Loucy (cell line): ENCODE results near the gene RAD51B.
A peak's percentile ranks its signal among the peaks of the same experiment; 100 is the strongest.

Experiments used
- H2AFZ ChIP-seq: fragments of 200-600 bp; sonication (generic); 2 replicates; pipeline ENCODE4 v1.6.0; 2016; ENCODE audit warnings: antibody characterized with exemption, mild to moderate bottlenecking, low read length, moderate library complexity
- H3F3A ChIP-seq: fragments of 200-600 bp; 2 replicates; pipeline ENCODE4 v1.6.0; 2016; ENCODE audit warnings: antibody characterized with exemption, low read depth, mild to moderate bottlenecking
- H3K27me3 ChIP-seq: fragments of 200-600 bp; sonication (generic); 2 replicates; pipeline ENCODE4 v1.6.1; 2014; ENCODE audit warnings: low read length, mild to moderate bottlenecking; ENCODE audit not compliant: insufficient read depth, poor library complexity, severe bottlenecking
- H3K36me3 ChIP-seq: fragments of 200-600 bp; sonication (generic); 2 replicates; pipeline ENCODE4 v1.6.1; 2016; ENCODE audit warnings: low read length; ENCODE audit not compliant: insufficient read depth
- H3K4me1 ChIP-seq: fragments of 200-600 bp; sonication (generic); 2 replicates; pipeline ENCODE4 v1.5.1; 2014; ENCODE audit warnings: low read length, mild to moderate bottlenecking; ENCODE audit not compliant: insufficient read depth, poor library complexity, severe bottlenecking
- H3K4me2 ChIP-seq: fragments of 200-600 bp; sonication (generic); 2 replicates; pipeline ENCODE4 v1.6.0; 2014; ENCODE audit warnings: antibody characterized with exemption, low read length, low read depth, mild to moderate bottlenecking; ENCODE audit not compliant: poor library complexity, severe bottlenecking
- H3K4me3 ChIP-seq: fragments of 200-600 bp; sonication (generic); 2 replicates; pipeline ENCODE4 v1.5.1; 2014; ENCODE audit warnings: low read length, mild to moderate bottlenecking, mixed read lengths; ENCODE audit not compliant: poor library complexity, severe bottlenecking
- H3K79me2 ChIP-seq: fragments of 200-600 bp; sonication (generic); 2 replicates; pipeline ENCODE4 v1.6.1; 2014; ENCODE audit warnings: low read length; ENCODE audit not compliant: insufficient read depth
- H3K9ac ChIP-seq: fragments of 200-600 bp; sonication (generic); 2 replicates; pipeline ENCODE4 v1.6.0; 2014; ENCODE audit warnings: mild to moderate bottlenecking, low read depth, low read length, moderate library complexity; ENCODE audit not compliant: poor library complexity, severe bottlenecking
- H3K9me2 ChIP-seq: fragments of 200-600 bp; sonication (generic); replicated peaks from 2 replicates; pipeline ENCODE4 v1.6.1; 2016; ENCODE audit warnings: low read depth, low read length, mixed read lengths
- H3K9me3 ChIP-seq: fragments of 200-600 bp; sonication (generic); 2 replicates; pipeline ENCODE4 v1.6.1; 2014; ENCODE audit warnings: mild to moderate bottlenecking, antibody characterized with exemption, low read length, low read depth; ENCODE audit not compliant: insufficient read depth
- H4K20me1 ChIP-seq: fragments of 200-600 bp; sonication (generic); 2 replicates; pipeline ENCODE4 v1.6.0; 2014; ENCODE audit warnings: antibody characterized with exemption, low read length, mild to moderate bottlenecking; ENCODE audit not compliant: insufficient read depth, poor library complexity, severe bottlenecking
- CTCF ChIP-seq: fragments of 200-600 bp; sonication (generic); conservative IDR thresholded peaks from 2 replicates; pipeline ENCODE4 v1.5.1; 2014; ENCODE audit warnings: mild to moderate bottlenecking, antibody characterized with exemption, low read length
- EZH2phosphoT487 ChIP-seq: fragments of 200-600 bp; IDR thresholded peaks from 2 replicates; pipeline ENCODE4 v1.6.1; 2018; ENCODE audit warnings: antibody characterized with exemption, mild to moderate bottlenecking, moderate library complexity, borderline replicate concordance

RAD51B gene

GRCh38 chr14:68135566-68135965 lies 316.0 kb downstream of the RAD51B start:
- Histone ChIP-seq H3K9me3 (no peaks in the 10 kb centered on the region), H3F3A (no peaks in the 10 kb centered on the region), H3K4me1 (peaks cover 32% of the 10 kb centered on the region), H3K4me2 (no peak overlapping the region), H4K20me1 (no peaks in the 10 kb centered on the region), H3K9me2 (no peaks in the 10 kb centered on the region), H3K27me3 (no peaks in the 10 kb centered on the region), H3K4me3 (no peak overlapping the region), H3K36me3 (no peaks in the 10 kb centered on the region), H3K79me2 (no peaks in the 10 kb centered on the region), H3K9ac (no peak overlapping the region), H2AFZ (no peak overlapping the region)
- TF ChIP-seq CTCF (no peak), EZH2phosphoT487 (no peak)

GRCh38 chr14:68137704-68138619 lies 318.4 kb downstream of the RAD51B start:
- Histone ChIP-seq H2AFZ (no peak overlapping the region), H3K79me2 (no peaks in the 10 kb centered on the region), H3F3A (no peaks in the 10 kb centered on the region), H3K36me3 (no peaks in the 10 kb centered on the region), H3K4me1 (peaks cover 53% of the 10 kb centered on the region), H3K4me2 (peak overlapping the region; percentile 8), H3K4me3 (no peak overlapping the region), H3K9me3 (no peaks in the 10 kb centered on the region), H3K27me3 (no peaks in the 10 kb centered on the region), H3K9ac (no peak overlapping the region), H3K9me2 (no peaks in the 10 kb centered on the region), H4K20me1 (no peaks in the 10 kb centered on the region)
- TF ChIP-seq EZH2phosphoT487, result no peak
- TF ChIP-seq CTCF, result no peak

GRCh38 chr14:68139431-68140075 lies 320.0 kb downstream of the RAD51B start:
- Histone ChIP-seq H4K20me1 (no peaks in the 10 kb centered on the region), H3K4me1 (peaks cover 68% of the 10 kb centered on the region), H3K4me2 (peak overlapping the region; percentile 16), H3K27me3 (no peaks in the 10 kb centered on the region), H3K79me2 (no peaks in the 10 kb centered on the region), H3K36me3 (no peaks in the 10 kb centered on the region), H3K9me2 (no peaks in the 10 kb centered on the region), H3K4me3 (no peak overlapping the region), H2AFZ (no peak overlapping the region), H3K9me3 (no peaks in the 10 kb centered on the region), H3F3A (peaks cover 8% of the 10 kb centered on the region; the same call in 1 of the 2 replicates), H3K9ac (peak overlapping the region; percentile 28)
- TF ChIP-seq EZH2phosphoT487, result no peak
- no peak for TF ChIP-seq CTCF
